ENCODE measurements around the gene ZNF862. TPM values are rescaled to one million over a fixed set of nuclear protein-coding genes. Genes with fewer than 3 reads are reported as not detected.
A peak's percentile ranks its signal among the peaks of the same experiment; 100 is the strongest.

The ZNF862 gene
- total RNA-seq, 2 donors from 2014 or later = 8.3 to 15.6 TPM

- H3K9ac ChIP-seq (ENCODE audit: extremely low read depth, low read length, poor library complexity, severe bottlenecking) = no peak overlapping the region
- H3K9me3 Mint-ChIP-seq = no peaks in the 10 kb centered on the region
- H3K27me3 Mint-ChIP-seq (ENCODE audit: insufficient read depth) = no peaks in the 10 kb centered on the region
- H3K36me3 Mint-ChIP-seq (ENCODE audit: low read depth) = no peaks in the 10 kb centered on the region
- H3K4me1 Mint-ChIP-seq = no peaks in the 10 kb centered on the region
- H3K4me3 Mint-ChIP-seq = no peak overlapping the region
- no peak overlapping the region for H3K4me3 ChIP-seq (ENCODE audit: low read length)
- no peak overlapping the region for H3K27ac ChIP-seq (ENCODE audit: low read depth, low read length)
- DNase-seq = no peak
- no peaks in the 10 kb centered on the region for H3K27me3 ChIP-seq (ENCODE audit: control insufficient read depth, insufficient read depth, low read length, poor library complexity, severe bottlenecking)
- WGBS, 2 experiments (ENCODE audit: insufficient coverage in 1 of 2, insufficient read length in 1 of 2) = 86 to 98% methylated on average over 8 to 13 of the region's 13 CpGs
- H3K9me3 ChIP-seq (ENCODE audit: control insufficient read depth, low read length) = no peaks in the 10 kb centered on the region
- H3K4me1 ChIP-seq (ENCODE audit: control insufficient read depth, insufficient read depth, low read length) = no peaks in the 10 kb centered on the region
- H3K36me3 ChIP-seq (ENCODE audit: control insufficient read depth, insufficient read depth, low read length) = no peaks in the 10 kb centered on the region
- H3K27ac Mint-ChIP-seq = no peak overlapping the region
- peak; percentile 37 for TF ChIP-seq CTCF (conservative IDR thresholded peaks at IDR 0.05)
These were observed 38.0 kb upstream of the ZNF862 start for GRCh38 chr7:149800169-149800555.

GRCh38 chr7:149801002-149801566, 37.1 kb upstream of the ZNF862 start:
- H3K4me1 ChIP-seq (ENCODE audit: control insufficient read depth, insufficient read depth, low read length) = no peaks in the 10 kb centered on the region
- no peaks in the 10 kb centered on the region for H3K36me3 ChIP-seq (ENCODE audit: control insufficient read depth, insufficient read depth, low read length)
- TF ChIP-seq CTCF (conservative IDR thresholded peaks at IDR 0.05) = no peak
- H3K27ac ChIP-seq (ENCODE audit: low read depth, low read length) = no peak overlapping the region
- H3K9ac ChIP-seq (ENCODE audit: extremely low read depth, low read length, poor library complexity, severe bottlenecking) = no peak overlapping the region
- H3K9me3 ChIP-seq (ENCODE audit: control insufficient read depth, low read length) = no peaks in the 10 kb centered on the region
- Mint-ChIP-seq H3K4me1 (no peaks in the 10 kb centered on the region), H3K4me3 (no peak overlapping the region), H3K9me3 (no peaks in the 10 kb centered on the region), H3K27me3 (ENCODE audit: insufficient read depth) (peaks cover 4% of the 10 kb centered on the region), H3K27ac (no peak overlapping the region), H3K36me3 (ENCODE audit: low read depth) (no peaks in the 10 kb centered on the region)
- DNase-seq = no peak
- 88 to 91% methylated on average over 2 of the region's 2 CpGs for WGBS, 2 experiments (ENCODE audit: insufficient coverage in 1 of 2, insufficient read length in 1 of 2)
- H3K27me3 ChIP-seq (ENCODE audit: control insufficient read depth, insufficient read depth, low read length, poor library complexity, severe bottlenecking) = no peaks in the 10 kb centered on the region
- H3K4me3 ChIP-seq (ENCODE audit: low read length) = no peak overlapping the region

- Histone ChIP-seq H3K4me3 (ENCODE audit: low read length) (no peak overlapping the region), H3K27ac (ENCODE audit: low read depth, low read length) (no peak overlapping the region), H3K9me3 (ENCODE audit: control insufficient read depth, low read length) (no peaks in the 10 kb centered on the region), H3K36me3 (ENCODE audit: control insufficient read depth, insufficient read depth, low read length) (no peaks in the 10 kb centered on the region), H3K27me3 (ENCODE audit: control insufficient read depth, insufficient read depth, low read length, poor library complexity, severe bottlenecking) (no peaks in the 10 kb centered on the region), H3K4me1 (ENCODE audit: control insufficient read depth, insufficient read depth, low read length) (no peaks in the 10 kb centered on the region), H3K9ac (ENCODE audit: extremely low read depth, low read length, poor library complexity, severe bottlenecking) (no peak overlapping the region)
- no peak for TF ChIP-seq CTCF (conservative IDR thresholded peaks at IDR 0.05)
- no peaks in the 10 kb centered on the region for H3K36me3 Mint-ChIP-seq (ENCODE audit: low read depth)
- no peaks in the 10 kb centered on the region for H3K9me3 Mint-ChIP-seq
- H3K27ac Mint-ChIP-seq = no peak overlapping the region
- no peak overlapping the region for H3K4me3 Mint-ChIP-seq
- WGBS, 2 experiments (ENCODE audit: insufficient coverage in 1 of 2, insufficient read length in 1 of 2) = 92 to 100% methylated on average over 1 to 16 of the region's 16 CpGs
- H3K4me1 Mint-ChIP-seq = no peaks in the 10 kb centered on the region
- H3K27me3 Mint-ChIP-seq (ENCODE audit: insufficient read depth) = peaks cover 5% of the 10 kb centered on the region
- no peak for DNase-seq
These were observed 36.4 kb upstream of the ZNF862 start for GRCh38 chr7:149801816-149802215.

Measured in endodermal cell (in vitro differentiated cells).